ENCODE measurements around the gene PRKCH.
A peak's percentile ranks its signal among the peaks of the same experiment; 100 is the strongest.

PRKCH gene

DNA sequence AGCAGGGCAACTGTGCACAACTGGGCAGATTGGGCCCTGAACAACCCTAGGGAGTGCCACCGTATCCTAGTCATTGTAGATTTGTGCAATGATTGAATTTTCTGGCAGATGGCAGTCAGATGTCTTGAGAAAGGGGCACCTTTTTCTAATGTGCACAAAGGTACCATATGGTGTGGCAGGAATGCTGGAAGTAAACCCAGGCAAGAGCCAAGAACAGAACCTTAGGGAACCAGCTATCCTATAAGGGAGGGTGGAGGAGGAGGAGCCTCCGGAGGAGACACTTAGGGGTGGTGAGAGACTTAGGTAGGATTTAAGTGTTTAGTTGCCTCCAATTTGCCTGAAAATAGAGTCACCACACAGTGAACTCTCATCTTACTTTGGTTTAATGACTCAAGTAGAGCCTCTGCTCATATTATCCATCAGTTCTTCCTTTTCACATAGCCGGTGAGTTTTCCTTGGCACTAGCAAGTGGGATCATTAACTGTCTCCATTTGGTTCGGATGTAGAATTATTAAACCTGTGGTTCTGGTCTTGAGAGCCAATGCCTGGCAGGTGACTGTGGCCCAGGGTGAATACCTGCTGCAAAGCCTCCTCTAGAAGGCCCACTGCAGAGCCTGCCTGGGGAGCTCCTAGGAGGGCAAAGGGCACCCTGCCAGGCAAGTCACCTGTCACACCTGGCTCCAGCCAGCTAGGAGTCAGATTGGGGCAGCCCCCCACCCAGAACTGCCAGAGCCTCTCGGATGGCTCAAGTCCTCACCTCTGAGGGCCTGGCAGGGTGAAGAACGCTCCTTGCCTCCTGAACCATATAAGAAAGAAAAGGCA, 189.6 kb downstream of the PRKCH start:
- no peak for DNase-seq

- peak in 1 of 58 donors; percentile 39 for DNase-seq
These were observed 190.2 kb downstream of the PRKCH start for GRCh38 chr14:61511558-61511948.

GRCh38 chr14:61512026-61512834, 190.9 kb downstream of the PRKCH start:
- no peak for DNase-seq

DNA sequence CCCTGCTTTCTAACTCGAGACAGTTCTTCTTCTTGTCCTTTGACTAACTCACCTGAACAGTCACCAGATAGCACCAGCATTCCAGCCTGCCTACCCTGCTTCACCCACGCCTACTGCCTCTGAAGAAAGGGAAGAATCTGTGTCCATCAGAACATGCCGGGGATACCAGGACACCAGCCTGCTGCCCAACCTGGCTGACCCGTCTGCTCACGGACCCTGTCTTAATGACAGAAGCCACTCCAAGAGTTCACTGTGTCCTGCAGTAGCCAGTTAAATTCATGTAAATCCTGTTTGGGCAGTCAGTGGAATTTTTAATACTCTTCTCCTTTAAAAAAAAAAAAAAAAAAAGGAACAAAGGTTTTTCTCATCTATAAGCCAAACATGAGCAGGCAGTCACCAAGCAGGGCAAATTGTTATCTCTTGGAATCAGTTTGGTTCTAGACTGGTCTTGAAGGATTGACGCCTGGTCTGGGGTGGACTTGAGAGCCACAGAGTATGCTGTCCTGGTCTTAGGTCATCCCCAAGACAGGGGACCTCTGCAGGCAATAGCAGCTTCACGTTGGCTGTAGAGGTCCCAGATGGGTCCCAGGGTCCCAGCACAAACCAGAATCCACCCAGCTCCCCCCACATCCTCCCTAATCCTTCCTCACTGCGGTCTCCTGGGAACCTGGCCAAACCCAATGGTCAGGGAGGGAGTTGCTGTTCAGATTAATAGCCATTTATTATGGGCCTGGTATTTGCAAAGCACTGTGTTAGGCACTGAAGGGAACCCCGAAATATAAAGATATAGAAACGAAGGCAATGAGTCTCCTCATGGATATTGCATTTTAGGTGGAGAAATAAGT, 192.8 kb downstream of the PRKCH start:
- DNase-seq = no peak

- DNase-seq = no peak
These were observed 193.5 kb downstream of the PRKCH start for GRCh38 chr14:61514927-61515326.

DNA sequence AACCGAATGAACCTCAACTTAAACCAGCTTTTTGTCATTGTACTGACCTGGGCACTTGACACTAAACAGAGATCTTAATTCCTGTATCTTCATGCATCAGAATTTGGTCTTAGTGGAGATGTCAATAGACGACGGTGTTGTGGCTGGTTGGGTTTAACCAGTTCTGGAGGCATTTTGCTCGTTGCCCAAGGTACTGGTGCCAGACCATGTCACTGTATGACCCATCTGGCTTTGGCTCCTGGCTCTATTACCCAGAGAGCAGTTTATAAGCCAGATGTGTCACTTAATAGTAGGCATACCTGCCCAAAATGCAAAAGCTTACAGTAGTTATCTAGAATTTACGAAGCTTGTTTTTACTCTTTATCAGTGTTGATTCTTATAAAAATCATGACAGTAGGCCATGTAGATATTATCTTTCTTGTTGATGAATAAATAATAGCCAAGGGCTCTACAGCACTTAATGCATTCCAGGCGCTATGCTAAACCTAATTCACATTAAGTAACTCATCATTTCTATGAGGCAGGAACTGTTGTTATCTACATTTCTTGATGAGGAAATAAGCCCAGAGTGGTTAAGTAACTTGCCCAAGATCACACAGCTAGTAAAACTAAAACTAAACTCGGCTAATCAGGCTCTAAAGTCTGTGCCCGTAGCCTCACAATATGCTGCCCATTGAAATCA, 194.2 kb downstream of the PRKCH start:
- no peak for DNase-seq

DNA sequence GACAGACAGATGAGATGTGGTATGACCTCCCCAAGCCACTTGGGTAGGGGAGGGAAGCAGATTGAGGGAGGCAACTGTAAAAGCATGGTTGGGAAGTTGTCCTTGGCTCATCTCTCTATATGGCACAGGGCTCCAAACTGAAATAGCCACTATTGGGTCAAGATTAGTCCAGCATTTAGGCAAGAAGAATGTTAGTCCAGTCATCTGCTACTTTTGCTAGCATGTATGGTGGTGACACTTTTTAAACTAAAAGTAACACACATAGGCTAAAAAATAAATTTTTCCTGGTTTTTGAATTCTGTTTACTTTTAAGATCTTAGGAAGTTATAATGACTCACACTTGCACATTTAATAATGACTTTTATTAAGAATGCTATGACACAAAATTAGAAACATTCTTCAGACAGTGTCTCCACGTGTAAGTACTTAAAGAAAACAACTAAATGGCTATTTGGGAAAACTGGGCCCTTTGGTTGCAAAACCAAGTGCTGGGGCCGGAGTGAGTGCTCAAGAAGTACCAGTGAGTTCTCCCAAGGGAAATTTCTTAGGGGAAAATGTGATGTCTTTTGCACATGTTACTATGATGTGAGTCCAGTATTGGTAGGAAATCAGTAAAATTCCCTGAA, 194.9 kb downstream of the PRKCH start:
- no peak for DNase-seq

GRCh38 chr14:61516964-61517653, 195.7 kb downstream of the PRKCH start:
- DNase-seq = no peak

DNA sequence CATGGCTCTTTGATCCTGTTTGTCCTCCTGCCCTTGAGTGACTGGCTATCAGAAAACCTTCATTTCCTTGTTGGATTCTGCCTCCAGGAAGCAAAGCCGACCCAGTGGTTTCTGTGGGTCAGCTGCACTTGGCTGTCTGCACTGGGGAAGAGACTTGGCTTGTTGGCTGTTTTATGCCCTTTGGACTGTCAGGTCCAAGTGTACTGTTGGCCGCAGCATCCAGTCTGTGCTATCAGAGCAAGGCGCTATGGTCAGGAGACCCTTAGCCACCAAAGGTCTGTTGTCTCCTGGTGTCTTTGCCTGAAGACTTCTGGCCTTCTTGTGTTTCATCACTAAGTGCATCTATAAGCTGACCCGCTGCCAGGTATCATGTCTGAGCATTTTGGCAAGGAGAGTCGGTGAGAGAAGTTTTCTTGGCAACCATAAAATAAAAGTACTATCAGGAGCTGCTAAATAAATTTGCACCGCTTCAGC, 196.6 kb downstream of the PRKCH start:
- DNase-seq = no peak

GRCh38 chr14:61518403-61518802, 197.0 kb downstream of the PRKCH start:
- DNase-seq = no peak

DNA sequence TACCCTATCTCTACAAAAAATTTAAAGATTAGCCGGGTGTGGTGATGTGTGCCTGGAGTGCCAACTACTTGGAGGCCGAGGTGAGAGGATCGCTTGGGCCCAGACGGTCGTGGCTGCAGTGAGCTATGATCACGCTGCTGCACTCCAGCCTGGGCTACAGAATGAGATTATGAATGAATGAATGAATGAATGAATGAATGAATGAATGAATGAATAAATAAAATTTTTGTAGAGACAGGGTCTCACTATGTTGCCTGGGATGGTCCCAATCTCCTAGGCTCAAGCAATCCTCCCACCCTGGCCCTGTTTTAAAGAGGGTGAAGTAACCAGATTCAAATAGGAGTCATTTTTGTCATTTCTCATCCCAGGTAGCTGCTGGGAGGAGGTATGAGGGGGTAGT, 197.7 kb downstream of the PRKCH start:
- DNase-seq = no peak

DNA sequence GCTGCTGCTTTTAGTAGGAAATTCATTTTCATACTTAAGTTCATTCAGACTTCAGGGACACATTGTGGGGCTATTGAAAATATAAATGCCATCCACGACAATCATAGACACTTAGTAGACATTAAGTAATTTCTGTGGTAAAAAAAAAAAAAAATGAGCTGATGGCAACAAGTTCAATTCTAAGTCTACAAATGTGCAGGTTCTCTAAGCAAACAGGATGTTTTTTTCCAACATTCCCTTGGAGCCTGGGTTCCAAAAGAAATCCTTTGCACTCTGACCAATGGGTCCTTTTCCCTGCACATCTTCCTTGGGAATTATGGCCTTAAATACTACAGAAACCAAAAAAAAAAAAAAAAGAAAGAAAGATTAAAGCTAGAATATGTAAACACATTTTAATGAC, 198.4 kb downstream of the PRKCH start:
- no peak for DNase-seq

DNA sequence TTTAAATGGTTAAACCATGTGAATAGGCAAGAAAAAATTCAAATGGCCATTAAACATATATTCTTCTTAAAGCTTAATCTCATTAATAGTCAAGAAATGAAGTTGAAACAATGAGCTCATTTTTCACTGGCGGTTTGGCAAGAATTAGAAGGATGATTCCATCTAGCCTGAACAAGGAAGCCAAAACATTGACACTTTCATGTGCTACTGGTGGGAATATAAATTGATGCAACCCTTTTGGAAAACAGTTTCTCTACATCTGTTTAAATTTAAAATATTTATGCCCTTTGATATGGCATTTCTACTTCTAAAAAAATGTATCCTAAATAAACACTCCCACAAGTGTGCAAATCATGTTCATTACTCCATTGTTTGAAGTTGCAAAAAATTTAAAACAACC, 199.2 kb downstream of the PRKCH start:
- DNase-seq = no peak

DNA sequence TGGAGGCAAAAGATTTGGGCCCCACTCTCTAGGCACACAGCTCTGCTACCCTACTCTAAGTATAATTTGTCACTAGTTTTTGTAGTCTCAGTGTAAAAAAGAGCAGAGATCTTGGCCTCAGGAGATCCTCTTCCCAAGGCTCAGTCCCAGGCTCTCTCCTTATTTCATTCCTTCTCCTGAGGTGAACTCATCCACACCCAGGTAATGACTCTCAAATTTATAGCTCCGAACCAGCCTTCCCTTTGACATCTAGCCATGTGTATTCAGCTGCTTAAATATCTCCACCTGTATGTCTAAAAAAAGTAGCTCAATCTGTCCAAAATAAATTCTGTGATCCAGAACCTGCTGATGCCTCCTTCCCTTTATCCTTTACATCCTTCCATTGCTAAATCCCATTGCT, 200.4 kb downstream of the PRKCH start:
- no peak for DNase-seq

- no peak for DNase-seq
These were observed 202.4 kb downstream of the PRKCH start for GRCh38 chr14:61523751-61524150.

GRCh38 chr14:61524211-61524806, 202.9 kb downstream of the PRKCH start:
- no peak for DNase-seq

DNA sequence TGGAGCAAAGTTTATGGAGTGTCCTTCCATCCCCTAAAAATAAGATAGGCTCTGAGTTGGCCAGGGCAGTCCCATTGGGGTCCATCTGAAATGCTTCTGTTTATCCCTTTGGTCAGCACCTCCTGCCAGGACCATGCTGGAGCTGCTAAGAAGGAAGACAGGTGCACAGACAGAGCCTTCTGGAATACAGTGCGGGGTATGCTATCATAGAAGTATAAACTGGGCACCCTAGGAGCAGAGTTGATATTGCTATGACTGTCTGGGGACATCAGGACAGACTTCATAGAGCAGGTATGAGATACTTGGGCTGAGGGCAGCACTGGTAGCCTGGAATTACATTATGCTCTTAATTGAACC, 203.5 kb downstream of the PRKCH start:
- DNase-seq = no peak

GRCh38 chr14:61525293-61526011, 204.1 kb downstream of the PRKCH start:
- DNase-seq = peak in 16 of 58 donors; percentile 6 to 61 (median 26)
